DOHH2 (cell line): ENCODE data around the gene DZIP1.

ENCODE experiments used
- H3F3A ChIP-seq: fragments of 200-600 bp; sonication (generic), shearing (Covaris generic); 2 replicates; pipeline ENCODE4 v1.6.0; 2016; ENCODE audit warnings: antibody characterized with exemption, mild to moderate bottlenecking; ENCODE audit not compliant: control insufficient read depth, insufficient read depth
- H3K27ac ChIP-seq: fragments of 200-600 bp; sonication (generic); 2 replicates; pipeline ENCODE4 v1.5.1; 2014; ENCODE audit warnings: low read depth, mild to moderate bottlenecking, low read length, moderate library complexity
- H3K27me3 ChIP-seq: fragments of 200-600 bp; sonication (generic); 2 replicates; pipeline ENCODE4 v1.6.1; 2014; ENCODE audit warnings: mild to moderate bottlenecking, low read length, mixed read lengths; ENCODE audit not compliant: control insufficient read depth
- H3K36me3 ChIP-seq: fragments of 200-600 bp; sonication (generic); 2 replicates; pipeline ENCODE4 v1.6.1; 2014; ENCODE audit warnings: mild to moderate bottlenecking, low read length, moderate library complexity, mixed read lengths; ENCODE audit not compliant: control insufficient read depth
- H3K4me1 ChIP-seq: fragments of 200-600 bp; sonication (generic); 2 replicates; pipeline ENCODE4 v1.6.1; 2014; ENCODE audit warnings: mild to moderate bottlenecking, low read length, mixed read lengths; ENCODE audit not compliant: control insufficient read depth
- H3K4me2 ChIP-seq: fragments of 200-600 bp; sonication (generic); 2 replicates; pipeline ENCODE4 v1.6.0; 2014; ENCODE audit warnings: mild to moderate bottlenecking, low read length, moderate library complexity
- H3K4me3 ChIP-seq: fragments of 200-600 bp; sonication (generic); 2 replicates; pipeline ENCODE4 v1.5.1; 2014; ENCODE audit warnings: mild to moderate bottlenecking, low read length, mixed read lengths
- H3K79me2 ChIP-seq: fragments of 200-600 bp; sonication (generic); 2 replicates; pipeline ENCODE4 v1.6.1; 2014; ENCODE audit warnings: mild to moderate bottlenecking, low read length, mixed read lengths; ENCODE audit not compliant: control insufficient read depth
- H3K9me2 ChIP-seq: fragments of 200-600 bp; sonication (generic); replicated peaks from 2 replicates; pipeline ENCODE4 v1.6.1; 2014; ENCODE audit warnings: mild to moderate bottlenecking, low read length, mixed read lengths; ENCODE audit not compliant: control insufficient read depth
- H3K9me3 ChIP-seq: fragments of 200-600 bp; sonication (generic); 2 replicates; pipeline ENCODE4 v1.6.1; 2014; ENCODE audit warnings: antibody characterized with exemption, low read length, mixed read lengths; ENCODE audit not compliant: control insufficient read depth, insufficient read depth
- H4K20me1 ChIP-seq: fragments of 200-600 bp; sonication (generic); 2 replicates; pipeline ENCODE4 v1.6.0; 2014; ENCODE audit warnings: low read depth, mild to moderate bottlenecking, antibody characterized with exemption, low read length, moderate library complexity; ENCODE audit not compliant: control insufficient read depth, insufficient read depth
- EZH2phosphoT487 ChIP-seq: fragments of 200-600 bp; sonication (generic); IDR thresholded peaks from 2 replicates; pipeline ENCODE4 v1.6.1; 2017; ENCODE audit warnings: borderline replicate concordance, mild to moderate bottlenecking, antibody characterized with exemption, low read length, moderate library complexity, mixed read lengths
- TF ChIP-seq, protein P1 (sequence below): fragments of 200-600 bp; sonication (generic); IDR thresholded peaks from one replicate; pipeline ENCODE4 v1.5.1; 2014; ENCODE audit warnings: antibody characterized with exemption, mild to moderate bottlenecking, low read depth, low read length; ENCODE audit not compliant: poor library complexity, severe bottlenecking

DZIP1 gene

DNA sequence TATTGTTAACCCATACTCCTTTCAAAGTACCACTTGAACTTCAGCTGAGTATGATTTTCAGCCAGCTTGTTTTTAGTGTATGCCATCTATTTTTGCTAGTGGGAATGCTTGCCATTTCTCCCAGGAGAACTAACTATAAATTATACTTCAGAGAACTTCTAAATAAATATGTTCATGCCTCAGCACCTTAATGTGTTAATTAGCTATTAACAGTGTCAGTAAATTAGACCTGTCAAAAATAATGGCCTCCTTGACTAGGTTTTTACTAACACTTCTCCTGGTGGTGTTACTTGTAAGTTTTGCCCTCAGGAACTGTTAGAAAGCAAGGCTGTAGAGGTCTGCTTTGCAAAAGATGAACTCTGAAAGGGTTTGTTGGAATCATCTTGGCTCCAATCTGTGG, 87.5 kb downstream of the DZIP1 start:
- H3K27me3 ChIP-seq, result peaks cover 3% of the 10 kb centered on the region; the same call in 1 of the 2 replicates
- H3K4me1 ChIP-seq, result no peaks in the 10 kb centered on the region
- H3K36me3 ChIP-seq, result no peaks in the 10 kb centered on the region
- no peaks in the 10 kb centered on the region for H4K20me1 ChIP-seq
- no peak overlapping the region for H3K4me2 ChIP-seq
- H3K9me2 ChIP-seq, result no peaks in the 10 kb centered on the region
- no peaks in the 10 kb centered on the region for H3K9me3 ChIP-seq
- no peak overlapping the region for H3K27ac ChIP-seq
- TF ChIP-seq EZH2phosphoT487, result no peak
- TF ChIP-seq, protein P1, sequence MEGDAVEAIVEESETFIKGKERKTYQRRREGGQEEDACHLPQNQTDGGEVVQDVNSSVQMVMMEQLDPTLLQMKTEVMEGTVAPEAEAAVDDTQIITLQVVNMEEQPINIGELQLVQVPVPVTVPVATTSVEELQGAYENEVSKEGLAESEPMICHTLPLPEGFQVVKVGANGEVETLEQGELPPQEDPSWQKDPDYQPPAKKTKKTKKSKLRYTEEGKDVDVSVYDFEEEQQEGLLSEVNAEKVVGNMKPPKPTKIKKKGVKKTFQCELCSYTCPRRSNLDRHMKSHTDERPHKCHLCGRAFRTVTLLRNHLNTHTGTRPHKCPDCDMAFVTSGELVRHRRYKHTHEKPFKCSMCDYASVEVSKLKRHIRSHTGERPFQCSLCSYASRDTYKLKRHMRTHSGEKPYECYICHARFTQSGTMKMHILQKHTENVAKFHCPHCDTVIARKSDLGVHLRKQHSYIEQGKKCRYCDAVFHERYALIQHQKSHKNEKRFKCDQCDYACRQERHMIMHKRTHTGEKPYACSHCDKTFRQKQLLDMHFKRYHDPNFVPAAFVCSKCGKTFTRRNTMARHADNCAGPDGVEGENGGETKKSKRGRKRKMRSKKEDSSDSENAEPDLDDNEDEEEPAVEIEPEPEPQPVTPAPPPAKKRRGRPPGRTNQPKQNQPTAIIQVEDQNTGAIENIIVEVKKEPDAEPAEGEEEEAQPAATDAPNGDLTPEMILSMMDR, result no peak
- no peak overlapping the region for H3K4me3 ChIP-seq
- no peaks in the 10 kb centered on the region for H3K79me2 ChIP-seq
- H3F3A ChIP-seq, result no peaks in the 10 kb centered on the region

DNA sequence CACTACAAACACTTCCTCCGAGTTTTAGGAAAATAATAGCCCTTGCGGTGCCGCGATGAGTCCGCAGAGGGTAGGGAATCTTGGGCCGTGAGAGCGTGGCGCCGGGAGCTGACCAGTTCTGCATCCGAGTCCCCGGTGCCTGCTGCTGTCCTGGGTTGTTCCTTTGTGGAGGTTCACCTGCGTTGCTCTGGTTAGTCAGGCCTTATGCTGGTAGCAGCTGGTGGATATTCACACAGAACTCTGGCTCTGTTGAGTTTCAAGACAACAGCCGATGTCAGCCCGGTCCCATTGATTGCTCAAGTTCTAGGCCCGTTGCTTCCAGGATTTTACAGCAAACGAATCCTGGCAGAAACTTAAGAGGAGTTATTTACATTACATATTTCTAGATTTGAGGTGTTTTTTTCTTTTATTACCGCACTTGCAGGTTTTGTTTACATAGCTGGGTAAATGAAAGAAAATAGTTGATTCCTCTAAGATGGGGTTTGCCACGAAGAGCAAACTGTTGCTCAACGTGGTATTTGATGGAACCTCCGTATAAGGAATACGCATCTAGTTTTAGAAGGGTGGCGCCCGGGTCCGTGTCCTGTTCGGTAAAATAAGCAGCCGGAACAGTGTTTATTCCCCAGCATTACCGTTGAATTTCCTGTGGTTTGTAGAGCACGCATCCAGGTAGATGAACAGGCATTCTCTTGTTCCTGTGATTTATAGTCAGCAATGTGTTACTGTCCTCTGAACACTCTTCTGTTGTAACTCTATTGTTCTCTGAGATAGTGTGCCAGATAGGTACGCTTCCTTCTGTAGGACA, 90.7 kb downstream of the DZIP1 start:
- Histone ChIP-seq H3K27ac (no peak overlapping the region), H3K36me3 (no peaks in the 10 kb centered on the region), H4K20me1 (no peaks in the 10 kb centered on the region), H3F3A (no peaks in the 10 kb centered on the region), H3K4me3 (no peak overlapping the region), H3K4me1 (no peaks in the 10 kb centered on the region), H3K4me2 (no peak overlapping the region), H3K79me2 (no peaks in the 10 kb centered on the region), H3K9me2 (no peaks in the 10 kb centered on the region), H3K9me3 (no peaks in the 10 kb centered on the region), H3K27me3 (peaks cover 3% of the 10 kb centered on the region; the same call in 1 of the 2 replicates)
- TF ChIP-seq, protein P1, result no peak
- TF ChIP-seq EZH2phosphoT487, result no peak

DNA sequence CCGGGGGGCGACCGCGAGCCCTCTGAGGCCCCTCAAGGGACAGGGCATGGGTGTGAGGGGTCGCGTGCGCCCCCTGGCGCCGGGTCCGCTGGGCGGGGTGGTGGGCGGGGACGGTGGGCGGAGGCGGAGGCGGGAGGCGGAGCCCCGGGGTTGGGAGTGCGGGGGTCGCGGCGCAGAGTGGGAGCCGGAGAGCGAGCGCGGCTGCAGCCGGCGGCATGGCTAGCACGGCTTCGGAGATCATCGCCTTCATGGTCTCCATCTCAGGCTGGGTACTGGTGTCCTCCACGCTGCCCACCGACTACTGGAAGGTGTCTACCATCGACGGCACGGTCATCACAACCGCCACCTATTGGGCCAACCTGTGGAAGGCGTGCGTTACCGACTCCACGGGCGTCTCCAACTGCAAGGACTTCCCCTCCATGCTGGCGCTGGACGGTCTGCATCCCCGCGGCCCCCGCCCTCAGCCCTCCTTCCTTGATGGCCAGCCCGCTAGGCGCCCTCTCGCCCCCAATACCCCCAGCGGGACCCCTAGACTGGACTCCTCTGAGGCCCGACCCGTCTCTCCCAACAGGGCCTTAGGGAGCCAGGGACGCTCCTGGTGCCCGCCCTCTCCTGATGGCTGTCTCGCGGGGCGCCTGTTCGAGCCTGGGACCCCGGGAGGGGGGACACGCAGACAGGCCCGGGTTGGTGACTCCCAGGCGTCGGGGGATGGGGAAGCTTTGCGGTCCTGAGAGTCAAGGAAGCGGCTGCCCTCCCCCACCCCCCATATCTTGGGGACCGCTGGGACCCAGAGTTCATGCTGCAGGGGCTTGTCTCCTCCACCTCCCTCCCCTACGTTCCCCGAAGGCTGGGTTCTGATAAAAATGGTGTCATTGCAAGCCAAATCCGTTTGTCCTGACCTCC, 91.7 kb downstream of the DZIP1 start, which contains the start of gene CLDN10:
TSS of gene CLDN10 (plus strand) at position 182 of the 903 bp plus-strand sequence. CDS start at position 216, 34 bp downstream.
- no peaks in the 10 kb centered on the region for H3K79me2 ChIP-seq
- no peaks in the 10 kb centered on the region for H4K20me1 ChIP-seq
- H3F3A ChIP-seq, result no peaks in the 10 kb centered on the region
- H3K4me2 ChIP-seq, result no peak within 1 kb of the TSS
- TF ChIP-seq EZH2phosphoT487, result no peak
- TF ChIP-seq, protein P1, result no peak
- no peaks in the 10 kb centered on the region for H3K4me1 ChIP-seq
- no peaks in the 10 kb centered on the region for H3K9me2 ChIP-seq
- no peaks in the 10 kb centered on the region for H3K9me3 ChIP-seq
- H3K27me3 ChIP-seq, result peaks cover 3% of the 10 kb centered on the region; the same call in 1 of the 2 replicates
- H3K4me3 ChIP-seq, result no peak within 1 kb of the TSS
- no peaks in the 10 kb centered on the region for H3K36me3 ChIP-seq
- no peak within 1 kb of the TSS for H3K27ac ChIP-seq
